CD4-positive, alpha-beta T cell treated with Interleukin-21 for 1 hour (primary cell): Measurements from ENCODE around the gene UBXN11.

ENCODE experiments used
- DNase-seq: peaks from one replicate; pipeline ENCODE4 v3.0.0-alpha.2; 2020

UBXN11 gene

DNA sequence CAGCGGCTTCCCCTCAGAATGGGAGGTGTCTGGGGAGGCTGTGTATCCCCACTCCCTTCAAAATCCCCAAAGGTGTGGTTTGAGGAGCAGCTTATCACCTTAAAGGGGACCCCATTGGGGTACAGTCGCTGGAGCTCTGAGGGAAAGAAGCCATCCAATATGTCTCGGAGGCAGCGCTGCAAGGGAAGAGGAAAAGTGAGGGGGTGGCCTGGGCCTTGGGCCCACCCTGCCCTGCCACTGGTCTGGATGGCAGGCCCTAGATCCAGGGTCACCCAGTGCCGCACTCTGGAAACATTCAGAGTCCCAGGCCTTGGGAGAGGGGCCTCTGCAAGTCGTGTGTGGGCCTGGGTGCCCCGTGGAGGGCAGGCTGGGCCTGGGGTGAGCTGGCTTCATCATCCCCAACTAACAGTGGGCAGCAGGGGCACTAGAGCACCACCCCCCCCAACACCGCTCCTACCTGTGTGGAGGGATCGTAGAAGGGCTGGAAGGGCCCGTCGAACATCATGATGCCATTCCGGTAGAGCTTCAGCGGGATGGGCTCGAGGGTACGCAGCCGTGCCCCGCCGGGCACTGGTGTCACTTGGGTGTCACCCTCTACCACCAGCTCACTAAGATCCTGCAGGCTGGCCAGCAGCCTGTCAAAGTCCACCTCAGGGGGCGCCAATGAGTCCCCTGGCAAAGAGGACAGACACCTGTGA, 20.9 kb downstream of the UBXN11 start:
- DNase-seq, result peak; percentile 45

DNA sequence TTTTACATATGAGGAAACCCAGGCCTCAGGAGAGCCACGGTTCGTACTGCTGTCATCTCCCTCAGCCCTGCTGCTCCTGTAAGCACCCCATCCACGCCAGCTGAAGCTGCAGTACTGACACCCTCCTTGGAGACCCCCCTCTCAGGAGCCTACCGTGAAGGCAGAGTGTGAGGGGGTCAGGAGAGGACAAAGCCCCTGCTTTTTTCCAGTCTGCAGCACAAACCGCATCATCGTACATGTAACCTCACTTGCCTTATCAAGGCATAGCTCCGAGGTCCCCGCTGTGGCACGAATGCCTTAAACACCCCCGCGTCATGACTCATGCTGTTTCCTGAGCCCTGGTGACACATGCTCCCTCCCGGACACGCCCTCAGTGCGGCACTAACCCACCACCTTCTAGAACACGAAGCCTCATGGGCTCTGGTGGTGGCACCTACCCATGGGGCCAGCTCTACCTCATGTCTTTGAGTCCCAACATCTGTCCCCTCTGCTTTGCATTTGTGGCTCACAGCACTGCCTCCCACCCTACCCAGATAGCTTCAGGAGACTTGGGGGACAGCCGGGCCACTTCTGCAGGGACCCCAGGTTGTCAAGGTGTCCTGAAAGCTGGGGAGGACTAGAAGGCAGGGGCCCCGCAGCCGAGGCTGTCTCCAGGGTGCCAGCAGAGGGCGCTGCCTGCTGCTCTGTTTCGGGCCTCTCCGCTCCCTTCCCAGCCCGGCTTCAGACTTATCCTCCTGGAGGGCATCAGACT, 21.7 kb downstream of the UBXN11 start:
- DNase-seq, result peak; percentile 92

DNA sequence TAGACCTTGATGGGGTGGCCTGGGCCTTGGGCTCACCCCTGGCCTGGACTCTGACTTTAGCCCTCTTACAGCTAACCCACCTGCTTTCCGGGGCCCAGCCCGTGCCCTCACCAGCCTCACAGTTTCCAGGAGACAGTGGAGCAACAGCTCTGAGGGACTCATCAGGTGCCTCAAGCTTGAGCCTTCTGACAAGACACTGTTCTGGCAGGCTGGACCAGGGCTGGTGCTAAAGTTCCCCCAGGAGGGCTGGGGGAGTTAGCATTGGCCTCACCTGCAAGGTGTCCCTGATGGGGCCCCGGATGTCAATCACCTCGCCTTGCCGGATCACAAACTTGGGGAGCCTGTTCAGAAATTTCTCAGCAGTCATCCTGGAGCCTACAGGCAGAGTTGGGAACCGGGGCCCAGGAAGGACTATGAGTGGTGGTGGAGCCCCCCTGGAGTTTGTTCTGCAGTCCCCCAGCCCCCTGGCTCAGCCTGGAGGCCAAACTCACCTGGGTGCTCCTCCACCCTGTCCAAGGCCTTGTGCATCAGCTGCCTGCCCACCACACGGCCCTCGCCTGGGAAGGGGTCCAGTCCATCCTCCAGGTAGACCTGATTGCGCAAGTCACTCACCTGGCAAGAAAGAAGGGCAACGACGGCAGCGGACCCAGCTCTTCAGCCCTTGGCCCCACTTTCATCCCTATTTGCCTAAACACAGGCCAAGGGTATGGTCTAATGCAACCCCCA, 22.4 kb downstream of the UBXN11 start:
- DNase-seq, result no peak

GRCh38 chr1:26283279-26283853, 23.1 kb downstream of the UBXN11 start:
- DNase-seq, result no peak

DNA sequence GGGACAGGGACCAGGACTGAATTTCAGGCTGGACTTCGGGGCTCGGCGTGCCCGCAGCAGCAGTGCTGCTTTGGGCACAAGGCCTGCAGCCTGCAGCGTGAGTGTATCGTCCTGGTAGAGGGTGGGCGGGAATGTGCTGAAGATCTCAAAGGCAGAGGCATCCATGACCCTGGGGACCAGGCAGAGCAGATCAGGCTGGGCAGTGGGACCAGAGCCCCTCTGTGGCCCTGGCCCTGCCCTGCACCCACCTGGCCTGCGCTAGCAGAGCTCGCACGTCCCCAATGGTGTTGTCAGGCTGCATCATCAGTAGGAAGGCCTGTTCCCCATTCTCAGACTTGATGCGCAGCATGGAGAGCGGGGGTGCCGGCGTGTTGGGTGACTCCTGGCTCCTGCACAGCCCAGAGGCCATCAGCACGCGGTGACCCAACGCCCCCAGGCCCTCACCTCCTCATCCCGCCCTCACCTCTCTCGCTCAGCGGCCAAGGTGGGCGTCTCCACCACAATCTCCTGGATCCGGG, 24.0 kb downstream of the UBXN11 start:
- no peak for DNase-seq

GRCh38 chr1:26281971-26282370, 24.5 kb downstream of the UBXN11 start:
- no peak for DNase-seq

DNA sequence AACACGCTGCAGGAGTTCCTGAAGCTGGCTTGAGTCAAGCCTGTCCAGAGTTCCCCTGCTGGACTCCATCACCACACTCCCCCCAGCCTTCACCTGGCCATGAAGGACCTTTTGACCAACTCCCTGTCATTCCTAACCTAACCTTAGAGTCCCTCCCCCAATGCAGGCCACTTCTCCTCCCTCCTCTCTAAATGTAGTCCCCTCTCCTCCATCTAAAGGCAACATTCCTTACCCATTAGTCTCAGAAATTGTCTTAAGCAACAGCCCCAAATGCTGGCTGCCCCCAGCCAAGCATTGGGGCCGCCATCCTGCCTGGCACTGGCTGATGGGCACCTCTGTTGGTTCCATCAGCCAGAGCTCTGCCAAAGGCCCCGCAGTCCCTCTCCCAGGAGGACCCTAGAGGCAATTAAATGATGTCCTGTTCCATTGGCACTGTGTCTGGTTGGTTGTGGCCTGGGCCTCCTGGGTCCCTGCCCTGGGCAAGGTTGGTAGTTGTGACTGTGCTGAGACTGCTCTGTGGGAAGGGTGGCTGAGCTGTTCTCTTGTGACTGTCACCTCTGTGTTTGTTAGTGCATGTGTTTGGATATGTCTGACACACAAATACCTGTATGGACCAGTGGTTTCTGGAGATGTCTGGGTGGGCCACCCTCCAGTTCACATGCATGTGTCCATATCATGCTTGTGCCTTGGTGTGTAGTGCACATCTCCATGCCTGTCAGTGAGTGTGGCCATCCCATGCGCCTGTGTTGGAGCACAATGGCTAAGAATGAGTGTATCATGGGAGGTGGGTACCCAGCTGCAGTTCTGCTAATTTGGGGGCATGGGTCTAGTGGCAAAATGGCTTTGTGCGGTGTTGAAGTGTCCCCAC, 25.1 kb downstream of the UBXN11 start:
- no peak for DNase-seq

DNA sequence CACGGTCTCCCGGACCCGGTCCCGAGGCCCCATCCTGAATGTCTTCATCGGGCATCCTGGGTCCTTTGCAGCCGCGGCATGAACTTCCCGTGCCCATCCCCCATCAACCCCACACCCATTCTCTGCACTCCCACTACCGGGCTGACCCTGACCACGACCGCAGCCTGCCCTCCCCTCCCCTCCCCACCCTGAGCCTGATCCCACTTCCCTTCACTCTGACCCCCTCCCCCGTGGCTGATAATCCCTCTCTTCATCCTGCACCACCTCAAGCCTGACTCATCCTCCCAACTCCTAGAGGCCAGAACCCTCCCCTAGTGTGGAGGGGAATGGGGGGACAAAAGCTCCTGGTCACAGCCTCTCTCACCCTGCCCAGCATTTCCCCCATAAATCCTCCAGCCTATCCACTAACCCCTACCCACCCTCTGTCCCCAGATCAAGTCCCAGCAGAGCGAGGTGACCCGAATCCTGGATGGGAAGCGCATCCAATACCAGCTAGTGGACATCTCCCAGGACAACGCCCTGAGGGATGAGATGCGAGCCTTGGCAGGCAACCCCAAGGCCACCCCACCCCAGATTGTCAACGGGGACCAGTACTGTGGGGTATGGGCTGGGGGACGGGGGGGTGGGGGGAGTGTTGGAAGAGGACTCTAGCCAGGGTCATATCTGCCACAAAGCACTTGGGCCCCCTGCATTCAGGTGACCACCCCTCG, 25.9 kb downstream of the UBXN11 start:
- DNase-seq, result peak; percentile 28

DNA sequence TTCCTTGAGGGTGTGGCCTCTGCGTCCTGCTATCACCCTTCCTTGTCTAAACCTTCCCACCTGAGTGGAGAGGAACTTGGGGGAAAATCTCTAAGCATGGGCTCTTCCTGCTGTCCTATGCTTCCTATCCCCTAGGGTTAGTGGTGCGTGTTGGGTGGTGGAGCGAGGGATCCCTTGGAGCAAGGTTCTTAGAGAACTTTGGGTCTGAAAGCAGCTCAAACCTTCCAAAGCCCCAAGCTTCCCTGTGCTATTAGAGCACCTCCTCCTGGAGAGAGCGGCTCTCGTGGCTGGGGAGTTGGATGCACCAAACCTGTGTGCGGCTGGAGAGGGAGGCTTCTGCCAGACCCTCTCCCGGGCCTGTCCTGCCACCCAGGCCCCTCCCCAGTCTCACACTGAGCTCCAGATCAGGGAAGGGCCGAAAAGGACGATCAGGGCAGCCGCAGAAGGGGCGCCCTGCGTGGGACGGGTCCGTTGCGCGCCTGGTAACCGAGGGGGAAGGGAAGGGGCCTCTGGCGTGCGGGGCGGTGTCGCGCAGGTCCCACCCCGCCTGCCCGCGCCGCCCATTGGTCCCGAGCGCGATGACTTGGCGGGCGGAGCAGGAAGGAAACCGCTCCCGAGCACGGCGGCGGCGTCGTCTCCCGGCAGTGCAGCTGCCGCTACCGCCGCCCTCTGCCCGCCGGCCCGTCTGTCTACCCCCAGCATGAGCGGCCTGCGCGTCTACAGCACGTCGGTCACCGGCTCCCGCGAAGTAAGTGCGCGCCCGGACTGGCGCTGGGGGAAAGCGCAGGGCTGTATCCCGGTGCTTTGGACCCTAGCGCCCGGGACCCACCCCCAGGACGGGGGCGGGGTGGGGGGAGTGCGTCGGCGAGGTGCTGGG, 26.7 kb downstream of the UBXN11 start, which contains the start of gene SH3BGRL3:
Gene SH3BGRL3 (plus strand): TSS at position 631 of the 877 bp plus-strand sequence. CDS start 70 bp downstream, at position 701.
- DNase-seq, result peak; percentile 85

- peak; percentile 42 for DNase-seq
Measured at GRCh38 chr1:26278724-26279455, 27.5 kb downstream of the UBXN11 start.

DNA sequence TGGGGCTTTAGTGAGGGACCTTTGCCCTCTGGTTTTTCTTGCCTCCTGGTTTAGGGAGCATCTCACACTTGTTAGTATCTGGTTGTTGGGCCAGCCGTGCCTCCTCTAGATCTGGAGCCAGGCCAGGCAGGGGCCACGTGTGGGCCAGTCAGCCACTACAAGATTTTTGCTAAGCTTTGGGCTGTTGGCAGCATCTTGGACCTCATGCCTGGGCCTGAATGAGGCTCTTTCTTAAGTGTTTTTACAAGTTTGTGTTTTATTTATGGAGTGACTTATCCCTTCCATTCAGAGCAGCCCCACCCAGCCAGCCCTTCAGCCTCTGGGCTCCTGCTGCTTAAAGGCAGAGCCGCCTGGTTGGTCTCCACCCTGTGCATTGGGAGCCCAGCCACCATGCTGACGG, 28.1 kb downstream of the UBXN11 start:
- DNase-seq, result no peak

GRCh38 chr1:26277719-26278118, 28.7 kb downstream of the UBXN11 start:
- no peak for DNase-seq

- no peak for DNase-seq
Measured at GRCh38 chr1:26277261-26277661, 29.2 kb downstream of the UBXN11 start.

DNA sequence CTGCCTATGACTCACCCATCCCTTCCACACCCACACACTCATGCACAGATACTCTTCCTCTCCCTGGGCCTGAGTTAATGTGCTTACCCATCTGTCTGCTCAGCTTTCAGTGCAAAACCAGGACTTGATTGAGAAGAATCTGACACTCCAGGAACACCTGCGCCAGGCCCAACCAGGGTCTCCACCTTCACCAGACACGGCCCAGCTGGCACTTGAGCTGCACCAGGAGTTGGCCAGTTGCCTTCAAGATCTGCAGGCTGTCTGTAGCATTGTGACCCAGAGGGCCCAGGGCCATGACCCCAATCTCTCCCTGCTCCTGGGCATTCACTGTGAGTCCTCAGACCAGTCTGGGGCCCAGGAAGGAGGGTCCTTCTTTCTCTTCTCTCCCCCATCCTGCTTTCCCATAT, 30.0 kb downstream of the UBXN11 start:
- DNase-seq, result no peak

DNA sequence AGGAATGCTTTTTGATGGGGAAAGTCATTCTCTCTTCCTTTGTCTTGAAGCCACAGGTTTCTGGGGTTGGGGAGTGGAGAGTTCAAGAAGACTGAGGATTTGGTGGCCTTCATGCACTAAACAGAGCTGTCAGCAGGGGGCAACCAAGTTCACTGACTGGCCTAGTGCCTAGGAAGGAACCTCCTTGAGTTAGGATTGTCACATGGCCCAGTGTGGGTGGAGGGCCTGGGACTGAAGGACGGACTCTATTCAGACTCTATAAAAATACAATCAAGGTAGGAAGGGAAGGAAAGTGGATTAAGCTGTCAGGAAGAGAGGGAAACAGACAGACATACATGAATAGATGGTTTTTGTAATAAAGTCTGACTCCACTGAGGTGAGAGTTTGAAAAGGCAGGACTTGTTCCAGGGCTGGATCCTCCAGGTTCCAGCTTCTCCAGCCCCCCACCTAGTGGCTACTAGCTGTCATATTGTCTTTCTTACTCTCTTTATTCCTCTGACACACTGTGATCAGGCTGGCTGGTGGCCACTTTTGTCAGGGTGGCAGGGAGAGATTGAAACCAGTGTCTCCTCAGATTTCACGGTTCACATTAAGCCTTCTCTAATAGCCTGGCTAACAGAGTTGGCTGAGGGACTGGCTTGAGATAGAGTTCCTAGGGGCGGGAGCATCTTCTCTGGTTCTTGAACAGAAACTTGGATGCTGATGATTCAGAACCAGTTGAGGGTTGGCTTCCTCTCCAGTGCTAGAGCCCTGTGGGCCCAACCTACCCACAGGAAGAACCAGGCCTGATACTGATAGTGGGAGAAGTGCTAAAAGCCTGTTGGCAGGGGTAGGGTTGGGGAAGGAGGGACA, 30.6 kb downstream of the UBXN11 start:
- DNase-seq, result peak; percentile 80

- no peak for DNase-seq
Measured at GRCh38 chr1:26274801-26275425, 31.5 kb downstream of the UBXN11 start.

DNA sequence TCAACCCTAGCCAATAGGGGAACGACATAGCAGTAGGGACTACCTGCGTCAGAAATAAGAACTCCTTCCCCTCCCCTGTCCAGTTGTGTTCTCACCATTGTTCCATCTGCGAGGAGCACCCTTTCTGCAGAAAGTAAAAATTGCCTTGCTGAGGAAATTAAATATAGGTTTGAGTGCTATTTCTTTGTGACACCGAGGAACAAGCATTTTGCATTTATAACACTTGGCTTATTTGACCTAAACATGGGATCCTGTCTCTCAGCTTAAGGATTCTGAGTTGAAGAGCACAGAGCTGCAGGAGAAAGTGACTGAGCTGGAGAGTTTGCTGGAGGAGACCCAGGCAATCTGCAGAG, 37.3 kb downstream of the UBXN11 start:
- DNase-seq, result no peak
